Measurements from ENCODE around the gene TNFSF10.

DNA sequence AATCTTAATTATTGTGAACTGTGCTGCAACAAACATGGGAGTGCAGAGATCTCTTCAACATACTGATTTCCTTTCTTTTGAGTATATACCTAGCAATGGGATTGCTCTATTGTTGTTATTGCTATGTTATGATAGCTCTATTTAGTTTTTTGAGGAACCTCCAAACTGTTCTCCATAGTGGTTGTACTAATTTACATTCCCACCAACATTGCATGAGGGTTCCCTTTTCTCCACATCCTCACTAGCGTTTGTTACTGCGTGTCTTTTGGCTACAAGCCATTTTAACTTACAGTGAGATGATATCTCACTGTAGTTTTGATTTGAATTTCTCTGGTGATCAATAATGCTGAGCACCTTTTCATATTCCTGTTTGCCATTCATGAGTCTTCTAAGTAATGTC lies 45.5 kb upstream of the TNFSF10 start:
- TF ChIP-seq, protein P1, sequence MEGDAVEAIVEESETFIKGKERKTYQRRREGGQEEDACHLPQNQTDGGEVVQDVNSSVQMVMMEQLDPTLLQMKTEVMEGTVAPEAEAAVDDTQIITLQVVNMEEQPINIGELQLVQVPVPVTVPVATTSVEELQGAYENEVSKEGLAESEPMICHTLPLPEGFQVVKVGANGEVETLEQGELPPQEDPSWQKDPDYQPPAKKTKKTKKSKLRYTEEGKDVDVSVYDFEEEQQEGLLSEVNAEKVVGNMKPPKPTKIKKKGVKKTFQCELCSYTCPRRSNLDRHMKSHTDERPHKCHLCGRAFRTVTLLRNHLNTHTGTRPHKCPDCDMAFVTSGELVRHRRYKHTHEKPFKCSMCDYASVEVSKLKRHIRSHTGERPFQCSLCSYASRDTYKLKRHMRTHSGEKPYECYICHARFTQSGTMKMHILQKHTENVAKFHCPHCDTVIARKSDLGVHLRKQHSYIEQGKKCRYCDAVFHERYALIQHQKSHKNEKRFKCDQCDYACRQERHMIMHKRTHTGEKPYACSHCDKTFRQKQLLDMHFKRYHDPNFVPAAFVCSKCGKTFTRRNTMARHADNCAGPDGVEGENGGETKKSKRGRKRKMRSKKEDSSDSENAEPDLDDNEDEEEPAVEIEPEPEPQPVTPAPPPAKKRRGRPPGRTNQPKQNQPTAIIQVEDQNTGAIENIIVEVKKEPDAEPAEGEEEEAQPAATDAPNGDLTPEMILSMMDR (IDR thresholded peaks at IDR 0.05): no peak
- TF ChIP-seq POLR2A (IDR thresholded peaks at IDR 0.05; ENCODE audit: low read depth): no peak

All from esophagus muscularis mucosa (tissue), 3 donors.